HCT116 (cell line): Measurements from ENCODE around the gene ANKRD39. TPM values are rescaled to one million over a fixed set of nuclear protein-coding genes. Genes with fewer than 3 reads are reported as not detected.

Experiments
- ATAC-seq: fragments of 200-7000 bp; cut with Tn5 transposase; 2 replicates; pipeline ENCODE4 v1.9.1; 2020; ENCODE audit warnings: mild to moderate bottlenecking, moderate library complexity
- BruUV-seq: library from RNA; stranded (reverse); fragments of 400-500 nt; replicated peaks from 2 replicates; lab custom pipeline; 2021; lab: Mats Ljungman, UMichigan
- CTCF ChIA-PET: fragments of 300-600 bp; sonication (Branson Sonifier 250); formaldehyde crosslinking; loops from one replicate; lab custom pipeline; 2021; ENCODE audit warnings: antibody characterized with exemption; lab: Charles Lee
- POLR2A ChIA-PET: fragments of 300-600, 350-600 bp; sonication (Branson Sonifier 250); formaldehyde crosslinking; loops from one replicate; lab custom pipeline; 2021; ENCODE audit warnings: antibody characterized with exemption; lab: Charles Lee
- RAD21 ChIA-PET, 2 experiments: fragments of 300-600 bp; sonication (Branson Sonifier 250); formaldehyde crosslinking; loops; one replicate each; lab custom pipeline; 2023; ENCODE audit warnings: low total read pairs in 2 of 2; ENCODE audit not compliant: uncharacterized antibody in 2 of 2, unreplicated experiment in 2 of 2, low non-redundant PET in 1 of 2; lab: Charles Lee
- DNase-seq: peaks from one replicate; pipeline ENCODE4 v3.0.0-alpha.2; 2010; ENCODE audit warnings: low read depth, low spot score
- H2AFZ ChIP-seq: fragments of 200-600 bp; shearing (Covaris generic), sonication (generic); 2 replicates; pipeline ENCODE4 v1.6.1; 2017; ENCODE audit warnings: low read depth, mixed run types, mixed read lengths, antibody characterized with exemption, low read length; ENCODE audit not compliant: poor library complexity, severe bottlenecking
- H3K27ac ChIP-seq: 2 replicates; pipeline ENCODE4 v1.5.1; 2012; ENCODE audit warnings: low read depth, low read length
- H3K27me3 ChIP-seq: fragments of 200-600 bp; sonication (generic); 2 replicates; pipeline ENCODE4 v1.6.1; 2016; ENCODE audit warnings: mixed run types, low read length, mixed read lengths; ENCODE audit not compliant: insufficient read depth
- H3K36me3 ChIP-seq, 2 experiments: fragments of 200-500 bp in 1 of 2; fragments of 200-600 bp in 1 of 2; sonication (Bioruptor generic) in 1 of 2; sonication (generic) in 1 of 2; 2 replicates each; pipeline versions ENCODE4 v1.5.1 to v1.6.1; 2014 to 2016; ENCODE audit warnings: low read length in 2 of 2, inconsistent platforms in 1 of 2, mixed read lengths in 1 of 2, mixed run types in 1 of 2; ENCODE audit not compliant: insufficient read depth in 2 of 2, control insufficient read depth in 1 of 2
- H3K4me1 ChIP-seq, 2 experiments: fragments of 200-600 bp in 1 of 2; sonication (generic) in 1 of 2; 2 replicates each; pipeline versions ENCODE4 v1.5.1 to v1.6.1; 2012 to 2017; ENCODE audit warnings: low read length in 2 of 2, inconsistent platforms in 1 of 2, mild to moderate bottlenecking in 1 of 2, mixed read lengths in 1 of 2, mixed run types in 1 of 2, moderate library complexity in 1 of 2; ENCODE audit not compliant: insufficient read depth in 2 of 2, control insufficient read depth in 1 of 2
- H3K4me2 ChIP-seq: fragments of 200-600 bp; sonication (generic); 2 replicates; pipeline ENCODE4 v1.6.1; 2017; ENCODE audit warnings: mixed run types, low read length, mixed read lengths
- H3K4me3 ChIP-seq, 2 experiments: fragments of 200-600 bp in 1 of 2; sonication (generic) in 1 of 2; replicated peaks in 1 of 2; 2 replicates each; pipeline ENCODE4 v1.5.1; 2011 to 2016; ENCODE audit warnings: low read length in 2 of 2, control low read depth in 1 of 2, low read depth in 1 of 2, mild to moderate bottlenecking in 1 of 2, mixed read lengths in 1 of 2, mixed run types in 1 of 2
- H3K79me2 ChIP-seq: fragments of 200-600 bp; sonication (generic); 2 replicates; pipeline ENCODE4 v1.6.1; 2017; ENCODE audit warnings: mild to moderate bottlenecking, mixed run types, low read length, moderate library complexity, mixed read lengths; ENCODE audit not compliant: insufficient read depth
- H3K9ac ChIP-seq: fragments of 200-600 bp; sonication (generic); 2 replicates; pipeline ENCODE4 v1.6.1; 2016; ENCODE audit warnings: low read length, mixed read lengths
- H3K9me2 ChIP-seq: fragments of 200-600 bp; sonication (generic), shearing (Covaris generic); 2 replicates; pipeline ENCODE4 v1.6.1; 2017; ENCODE audit warnings: mixed run types, mild to moderate bottlenecking, moderate library complexity; ENCODE audit not compliant: insufficient read depth
- H3K9me3 ChIP-seq, 2 experiments: fragments of 200-500 bp in 1 of 2; fragments of 200-600 bp in 1 of 2; sonication (Bioruptor generic) in 1 of 2; sonication (generic) in 1 of 2; 2 replicates each; pipeline ENCODE4 v1.6.1; 2014 to 2017; ENCODE audit warnings: low read length in 2 of 2, mixed read lengths in 2 of 2, inconsistent platforms in 1 of 2, low read depth in 1 of 2, mild to moderate bottlenecking in 1 of 2, mixed run types in 1 of 2, moderate library complexity in 1 of 2; ENCODE audit not compliant: control insufficient read depth in 1 of 2, insufficient read depth in 1 of 2
- H4K20me1 ChIP-seq: fragments of 200-600 bp; sonication (generic), shearing (Covaris generic); 2 replicates; pipeline ENCODE4 v1.6.1; 2017; ENCODE audit warnings: mixed run types, mild to moderate bottlenecking, moderate library complexity; ENCODE audit not compliant: insufficient read depth
- EZH2phosphoT487 ChIP-seq: fragments of 200-600 bp; IDR thresholded peaks from 2 replicates; pipeline ENCODE4 v1.6.1; 2018; ENCODE audit warnings: antibody characterized with exemption, borderline replicate concordance
- REST ChIP-seq: IDR thresholded peaks from 2 replicates; pipeline ENCODE4 v1.6.1; 2012; ENCODE audit warnings: low read depth
- SIN3A ChIP-seq: IDR thresholded peaks from 2 replicates; pipeline ENCODE4 v1.6.1; 2012; ENCODE audit warnings: low read depth
- SP1 ChIP-seq: IDR thresholded peaks from 2 replicates; pipeline ENCODE4 v1.6.1; 2012; ENCODE audit warnings: low read depth
- SRF ChIP-seq: IDR thresholded peaks from 2 replicates; pipeline ENCODE4 v1.6.1; 2012; ENCODE audit warnings: low read depth
- intact Hi-C: fragments of 100-400 bp; cut with micrococcal nuclease; formaldehyde crosslinking; loops from 2 replicates; pipeline ENCODE4 v1.10.0; 2022
- total RNA-seq: library from RNA; stranded (reverse); gene quantifications from one replicate; pipeline ENCODE4 v1.2.1, GENCODE V29; 2021; ENCODE audit not compliant: unreplicated experiment
- TF ChIP-seq, protein P1 (sequence below): IDR thresholded peaks from 2 replicates; pipeline ENCODE4 v1.6.1; 2011; ENCODE audit warnings: mild to moderate bottlenecking, low read length, moderate library complexity; ENCODE audit not compliant: insufficient replicate concordance; ENCODE audit errors: extremely low read depth

ANKRD39 gene
- total RNA-seq, 1 experiment from 2014 or later, result 24.2 TPM

GRCh38 chr2:96891591-96892333, 33.9 kb upstream of the ANKRD39 start:
- no peak for ATAC-seq
- Histone ChIP-seq H4K20me1 (no peaks in the 10 kb centered on the region), H3K4me1 (peaks cover 8 to 13% of the 10 kb centered on the region in 2 experiments; a peak in 3 of 4 replicates), H2AFZ (no peak overlapping the region), H3K79me2 (no peaks in the 10 kb centered on the region), H3K4me2 (no peak overlapping the region), H3K27ac (no peak overlapping the region), H3K9me2 (no peaks in the 10 kb centered on the region), H3K36me3 (no peaks in the 10 kb centered on the region), H3K27me3 (no peaks in the 10 kb centered on the region), H3K9me3 (no peaks in the 10 kb centered on the region), H3K9ac (no peak overlapping the region), H3K4me3 (no peak overlapping the region)
- intact Hi-C loops, result no loop called here
- BruUV-seq, result no TSS peak
- TF ChIP-seq EZH2phosphoT487, result no peak
- CTCF ChIA-PET, result no interaction called here
- DNase-seq, result no peak
- POLR2A ChIA-PET, result no interaction called here
- RAD21 ChIA-PET, result no interaction called here

DNA sequence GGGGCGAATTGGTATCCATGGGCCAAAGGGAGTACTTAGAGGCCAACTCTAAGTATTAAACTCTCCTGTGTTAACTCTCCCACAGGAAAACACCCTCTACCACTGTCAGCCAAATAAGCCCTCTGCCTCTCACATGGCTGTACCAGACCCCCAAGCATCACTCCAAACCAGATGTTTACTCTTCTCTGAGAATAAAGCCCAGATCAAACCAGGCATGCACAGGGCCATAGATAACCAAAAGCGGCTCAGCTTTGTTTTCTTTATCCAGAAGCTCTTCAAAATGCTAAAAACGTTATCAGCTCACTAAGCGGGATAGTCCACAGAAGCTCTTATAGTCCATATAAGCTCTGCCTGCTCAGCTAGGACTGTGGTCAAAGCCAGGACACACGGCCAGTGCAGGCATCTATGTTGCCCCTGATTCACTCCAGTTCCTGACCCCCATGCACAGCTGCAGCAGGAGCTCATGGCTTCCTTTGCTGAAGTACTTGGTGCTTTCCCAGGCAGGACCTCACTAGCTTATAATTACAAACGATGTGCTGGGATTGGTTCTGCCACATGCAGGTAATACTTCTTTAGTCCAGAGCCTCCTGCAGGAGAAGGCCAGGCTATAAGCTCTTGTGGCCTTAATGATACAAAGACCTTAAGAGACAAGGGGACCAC, 33.0 kb upstream of the ANKRD39 start:
- H3K9me2 ChIP-seq, result no peaks in the 10 kb centered on the region
- H2AFZ ChIP-seq, result no peak overlapping the region
- ChIA-PET POLR2A (no interaction called here), CTCF (interaction anchor here (0.9 kb wide), 1 partner anchor 33 kb away, joined by 4 read pairs; the partner anchor contains the start of gene ANKRD39), RAD21 (no interaction called here)
- peaks cover 7 to 10% of the 10 kb centered on the region in 2 experiments; a peak in 3 of 4 replicates for H3K4me1 ChIP-seq
- no peaks in the 10 kb centered on the region for H3K27me3 ChIP-seq
- no peak for DNase-seq
- H3K4me3 ChIP-seq, result no peak overlapping the region
- intact Hi-C loops, result no loop called here
- no peak for ATAC-seq
- H3K79me2 ChIP-seq, result no peaks in the 10 kb centered on the region
- TF ChIP-seq SRF, result no peak
- TF ChIP-seq, protein P1, sequence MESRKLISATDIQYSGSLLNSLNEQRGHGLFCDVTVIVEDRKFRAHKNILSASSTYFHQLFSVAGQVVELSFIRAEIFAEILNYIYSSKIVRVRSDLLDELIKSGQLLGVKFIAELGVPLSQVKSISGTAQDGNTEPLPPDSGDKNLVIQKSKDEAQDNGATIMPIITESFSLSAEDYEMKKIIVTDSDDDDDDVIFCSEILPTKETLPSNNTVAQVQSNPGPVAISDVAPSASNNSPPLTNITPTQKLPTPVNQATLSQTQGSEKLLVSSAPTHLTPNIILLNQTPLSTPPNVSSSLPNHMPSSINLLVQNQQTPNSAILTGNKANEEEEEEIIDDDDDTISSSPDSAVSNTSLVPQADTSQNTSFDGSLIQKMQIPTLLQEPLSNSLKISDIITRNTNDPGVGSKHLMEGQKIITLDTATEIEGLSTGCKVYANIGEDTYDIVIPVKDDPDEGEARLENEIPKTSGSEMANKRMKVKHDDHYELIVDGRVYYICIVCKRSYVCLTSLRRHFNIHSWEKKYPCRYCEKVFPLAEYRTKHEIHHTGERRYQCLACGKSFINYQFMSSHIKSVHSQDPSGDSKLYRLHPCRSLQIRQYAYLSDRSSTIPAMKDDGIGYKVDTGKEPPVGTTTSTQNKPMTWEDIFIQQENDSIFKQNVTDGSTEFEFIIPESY, result no peak
- TF ChIP-seq REST, result no peak
- no peak for TF ChIP-seq SIN3A
- no peak for TF ChIP-seq SP1
- TF ChIP-seq EZH2phosphoT487, result no peak
- no peaks in the 10 kb centered on the region for H3K36me3 ChIP-seq
- no TSS peak for BruUV-seq
- H3K27ac ChIP-seq, result no peak overlapping the region
- no peaks in the 10 kb centered on the region for H3K9me3 ChIP-seq
- H3K9ac ChIP-seq, result no peak overlapping the region
- no peaks in the 10 kb centered on the region for H4K20me1 ChIP-seq
- H3K4me2 ChIP-seq, result no peak overlapping the region
